DND-41 (cell line): ENCODE data around the gene F2RL1.

ENCODE experiments used
- ATAC-seq: fragments of 200-7000 bp; cut with Tn5 transposase; 3 replicates; pipeline ENCODE4 v1.9.1; 2021; ENCODE audit warnings: low read depth; ENCODE audit not compliant: insufficient read depth
- DNase-seq: peaks from one replicate; pipeline ENCODE4 v3.0.0-alpha.2; 2020
- H2AFZ ChIP-seq: 2 replicates; pipeline ENCODE4 v1.6.0; 2012; ENCODE audit warnings: low read depth, low read length
- H3K27ac ChIP-seq: 2 replicates; pipeline ENCODE4 v1.5.1; 2012; ENCODE audit warnings: low read length, inconsistent platforms
- H3K27me3 ChIP-seq: fragments of 200-600 bp; sonication (generic); 2 replicates; pipeline ENCODE4 v1.6.0; 2012; ENCODE audit warnings: low read length, mild to moderate bottlenecking, inconsistent platforms; ENCODE audit not compliant: insufficient read depth, poor library complexity
- H3K36me3 ChIP-seq: 2 replicates; pipeline ENCODE4 v1.5.1; 2012; ENCODE audit warnings: low read length, inconsistent platforms; ENCODE audit not compliant: insufficient read depth
- H3K4me1 ChIP-seq: 2 replicates; pipeline ENCODE4 v1.5.1; 2012; ENCODE audit warnings: mild to moderate bottlenecking, low read length; ENCODE audit not compliant: insufficient read depth
- H3K4me2 ChIP-seq: 2 replicates; pipeline ENCODE4 v1.6.0; 2012; ENCODE audit warnings: mild to moderate bottlenecking, moderate library complexity, low read length, inconsistent platforms; ENCODE audit not compliant: insufficient read depth
- H3K4me3 ChIP-seq, 2 experiments: fragments of 200-600 bp in 1 of 2; shearing (Covaris generic) in 1 of 2; 2 replicates each; pipeline ENCODE4 v1.5.1; 2012 to 2016; ENCODE audit warnings: inconsistent platforms in 2 of 2, low read length in 2 of 2, mild to moderate bottlenecking in 2 of 2, low read depth in 1 of 2, moderate library complexity in 1 of 2
- H3K79me2 ChIP-seq: 2 replicates; pipeline ENCODE4 v1.6.0; 2012; ENCODE audit warnings: low read length, inconsistent platforms; ENCODE audit not compliant: insufficient read depth
- H3K9ac ChIP-seq: 2 replicates; pipeline ENCODE4 v1.6.0; 2012; ENCODE audit warnings: low read depth, mild to moderate bottlenecking, inconsistent platforms, low read length, moderate library complexity
- H3K9me3 ChIP-seq: 2 replicates; pipeline ENCODE4 v1.5.1; 2012; ENCODE audit warnings: low read length, moderate library complexity, mild to moderate bottlenecking, inconsistent platforms; ENCODE audit not compliant: insufficient read depth, severe bottlenecking
- H4K20me1 ChIP-seq: 2 replicates; pipeline ENCODE4 v1.6.0; 2012; ENCODE audit warnings: low read length; ENCODE audit not compliant: insufficient read depth
- CTCF ChIP-seq: IDR thresholded peaks from 2 replicates; pipeline ENCODE4 v1.5.1; 2012; ENCODE audit warnings: borderline replicate concordance, low read length, moderate library complexity, mild to moderate bottlenecking; ENCODE audit not compliant: poor library complexity, severe bottlenecking; ENCODE audit errors: extremely low read depth
- EZH2 ChIP-seq: IDR thresholded peaks from 3 replicates; pipeline ENCODE4 v1.6.1; 2012; ENCODE audit warnings: borderline replicate concordance, low read depth, mild to moderate bottlenecking, moderate library complexity, low read length, inconsistent platforms; ENCODE audit not compliant: severe bottlenecking

The F2RL1 gene

GRCh38 chr5:76866503-76866902 lies 47.7 kb downstream of the F2RL1 start:
- Histone ChIP-seq H3K9ac (no peak overlapping the region), H3K79me2 (no peaks in the 10 kb centered on the region), H3K4me1 (no peaks in the 10 kb centered on the region), H3K27me3 (no peaks in the 10 kb centered on the region), H3K9me3 (no peaks in the 10 kb centered on the region), H3K27ac (no peak overlapping the region), H3K36me3 (no peaks in the 10 kb centered on the region), H2AFZ (no peak overlapping the region), H4K20me1 (no peaks in the 10 kb centered on the region), H3K4me2 (no peak overlapping the region), H3K4me3 (no peak overlapping the region)
- DNase-seq (no peak), ATAC-seq (no peak)
- TF ChIP-seq CTCF (no peak), EZH2 (no peak)

GRCh38 chr5:76867038-76867437 lies 48.2 kb downstream of the F2RL1 start:
- H3K27me3 ChIP-seq: no peaks in the 10 kb centered on the region
- H2AFZ ChIP-seq: no peak overlapping the region
- H3K4me3 ChIP-seq: no peak overlapping the region
- no peaks in the 10 kb centered on the region for H3K36me3 ChIP-seq
- no peak overlapping the region for H3K4me2 ChIP-seq
- DNase-seq (no peak), ATAC-seq (no peak)
- no peaks in the 10 kb centered on the region for H3K9me3 ChIP-seq
- TF ChIP-seq CTCF (no peak), EZH2 (no peak)
- no peaks in the 10 kb centered on the region for H4K20me1 ChIP-seq
- no peak overlapping the region for H3K27ac ChIP-seq
- no peaks in the 10 kb centered on the region for H3K79me2 ChIP-seq
- no peak overlapping the region for H3K9ac ChIP-seq
- H3K4me1 ChIP-seq: no peaks in the 10 kb centered on the region

- no peaks in the 10 kb centered on the region for H4K20me1 ChIP-seq
- no peak overlapping the region for H3K4me2 ChIP-seq
- ATAC-seq: peak; percentile 82
Observed at GRCh38 chr5:76867827-76868693, 49.2 kb downstream of the F2RL1 start.

More at GRCh38 chr5:76867827-76868693, 49.2 kb downstream of the F2RL1 start:
- no peaks in the 10 kb centered on the region for H3K27me3 ChIP-seq
- H3K36me3 ChIP-seq: no peaks in the 10 kb centered on the region
- H3K79me2 ChIP-seq: no peaks in the 10 kb centered on the region
- no peak overlapping the region for H3K9ac ChIP-seq
- no peak overlapping the region for H3K4me3 ChIP-seq
- H3K27ac ChIP-seq: no peak overlapping the region
- peak; percentile 71 for DNase-seq
- H3K9me3 ChIP-seq: no peaks in the 10 kb centered on the region
- no peak overlapping the region for H2AFZ ChIP-seq
- TF ChIP-seq CTCF (peak; percentile 84), EZH2 (no peak)
- no peaks in the 10 kb centered on the region for H3K4me1 ChIP-seq
